HEK293T (cell line): ENCODE results near the gene RRP8.

Experiments used
- CTCF ChIA-PET: fragments of 350-600 bp; formaldehyde crosslinking; extraction: SDS; loops from one replicate; lab custom pipeline; 2021; ENCODE audit warnings: antibody characterized with exemption, inconsistent platforms; lab: Yijun Ruan, JAX
- POLR2A ChIA-PET: fragments of 350-600 bp; formaldehyde crosslinking; extraction: SDS; loops from one replicate; lab custom pipeline; 2020; ENCODE audit warnings: antibody characterized with exemption, inconsistent platforms; lab: Yijun Ruan, JAX
- DNase-seq: peaks from one replicate; pipeline ENCODE4 v3.0.0; 2012; ENCODE audit warnings: mixed read lengths; ENCODE audit errors: extremely low spot score
- ARNT ChIP-seq: fragments of 450-650 bp; IDR thresholded peaks from 2 replicates; pipeline ENCODE4 v1.6.1; 2017; ENCODE audit warnings: mild to moderate bottlenecking
- BHLHE40 ChIP-seq: fragments of 450-650 bp; IDR thresholded peaks from 2 replicates; pipeline ENCODE4 v1.6.1; 2016; ENCODE audit warnings: mild to moderate bottlenecking, moderate library complexity, borderline replicate concordance
- CTBP1 ChIP-seq: fragments of 450-650 bp; IDR thresholded peaks from 2 replicates; pipeline ENCODE4 v1.6.1; 2016; ENCODE audit warnings: borderline replicate concordance
- ELF4 ChIP-seq: fragments of 450-650 bp; IDR thresholded peaks from 2 replicates; pipeline ENCODE4 v1.6.1; 2017; ENCODE audit warnings: antibody characterized with exemption
- FOXA1 ChIP-seq: fragments of 450-650 bp; IDR thresholded peaks from 2 replicates; pipeline ENCODE4 v1.6.1; 2016; ENCODE audit warnings: mild to moderate bottlenecking
- FOXK2 ChIP-seq: fragments of 450-650 bp; IDR thresholded peaks from 2 replicates; pipeline ENCODE4 v1.6.1; 2016; ENCODE audit warnings: mild to moderate bottlenecking
- FOXM1 ChIP-seq: fragments of 450-650 bp; IDR thresholded peaks from 2 replicates; pipeline ENCODE4 v1.6.1; 2017; ENCODE audit warnings: mild to moderate bottlenecking, borderline replicate concordance
- HDGF ChIP-seq: fragments of 450-650 bp; IDR thresholded peaks from 2 replicates; pipeline ENCODE4 v1.6.1; 2017; ENCODE audit warnings: antibody characterized with exemption, borderline replicate concordance
- L3MBTL2 ChIP-seq: fragments of 450-650 bp; conservative IDR thresholded peaks from 2 replicates; pipeline ENCODE4 v1.6.1; 2016; ENCODE audit warnings: mild to moderate bottlenecking
- LEF1 ChIP-seq: fragments of 450-650 bp; IDR thresholded peaks from 2 replicates; pipeline ENCODE4 v1.6.1; 2017; ENCODE audit warnings: mild to moderate bottlenecking, borderline replicate concordance
- NFRKB ChIP-seq: fragments of 450-650 bp; IDR thresholded peaks from 2 replicates; pipeline ENCODE4 v1.6.1; 2016; ENCODE audit warnings: mild to moderate bottlenecking, moderate library complexity
- PKNOX1 ChIP-seq: fragments of 450-650 bp; IDR thresholded peaks from 2 replicates; pipeline ENCODE4 v1.6.1; 2016
- SP1 ChIP-seq: fragments of 450-650 bp; IDR thresholded peaks from 2 replicates; pipeline ENCODE4 v1.6.1; 2017
- SUZ12 ChIP-seq: fragments of 450-650 bp; IDR thresholded peaks from 2 replicates; pipeline ENCODE4 v1.6.1; 2016; ENCODE audit warnings: mild to moderate bottlenecking
- TARDBP ChIP-seq: fragments of 450-650 bp; IDR thresholded peaks from 2 replicates; pipeline ENCODE4 v1.6.1; 2016
- ZNF384 ChIP-seq: fragments of 450-650 bp; IDR thresholded peaks from 2 replicates; pipeline ENCODE4 v1.6.1; 2016

The RRP8 gene

DNA sequence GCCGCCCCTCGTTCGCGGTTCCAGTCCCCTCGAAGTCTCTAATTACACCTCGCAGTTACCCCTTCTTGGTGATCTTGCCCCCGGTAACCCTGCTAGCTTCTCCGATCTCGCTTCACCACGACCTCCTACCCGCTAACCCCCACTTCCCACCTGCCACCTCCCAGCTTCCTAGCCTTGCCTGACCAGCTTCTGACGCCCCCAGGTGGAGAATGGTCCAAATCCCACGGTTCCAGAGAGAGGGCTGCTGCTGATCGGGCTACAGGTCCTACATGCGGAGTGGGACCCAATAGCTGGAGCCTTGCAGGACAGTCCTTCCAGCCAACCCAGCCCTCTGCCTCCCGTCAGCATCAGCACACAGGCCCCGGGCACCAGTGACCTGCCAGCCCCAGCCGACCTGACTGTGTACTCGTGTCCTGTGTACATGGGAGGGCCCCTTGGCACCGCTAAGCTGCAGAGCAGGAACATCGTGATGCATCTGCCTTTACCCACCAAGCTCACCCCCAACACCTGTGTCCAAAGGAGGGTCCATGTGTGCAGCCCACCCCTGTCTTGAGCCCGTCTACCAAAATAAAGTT is 31.9 kb downstream of the RRP8 start:
- DNase-seq, result no peak
- ChIA-PET POLR2A (no interaction called here), CTCF (no interaction called here)
- TF ChIP-seq NFRKB (no peak), SUZ12 (no peak), ARNT (no peak), FOXA1 (no peak), TARDBP (no peak), BHLHE40 (no peak), L3MBTL2 (no peak), SP1 (no peak), FOXK2 (no peak), HDGF (no peak), PKNOX1 (no peak), LEF1 (no peak), FOXM1 (no peak), ELF4 (no peak), ZNF384 (no peak)

DNA sequence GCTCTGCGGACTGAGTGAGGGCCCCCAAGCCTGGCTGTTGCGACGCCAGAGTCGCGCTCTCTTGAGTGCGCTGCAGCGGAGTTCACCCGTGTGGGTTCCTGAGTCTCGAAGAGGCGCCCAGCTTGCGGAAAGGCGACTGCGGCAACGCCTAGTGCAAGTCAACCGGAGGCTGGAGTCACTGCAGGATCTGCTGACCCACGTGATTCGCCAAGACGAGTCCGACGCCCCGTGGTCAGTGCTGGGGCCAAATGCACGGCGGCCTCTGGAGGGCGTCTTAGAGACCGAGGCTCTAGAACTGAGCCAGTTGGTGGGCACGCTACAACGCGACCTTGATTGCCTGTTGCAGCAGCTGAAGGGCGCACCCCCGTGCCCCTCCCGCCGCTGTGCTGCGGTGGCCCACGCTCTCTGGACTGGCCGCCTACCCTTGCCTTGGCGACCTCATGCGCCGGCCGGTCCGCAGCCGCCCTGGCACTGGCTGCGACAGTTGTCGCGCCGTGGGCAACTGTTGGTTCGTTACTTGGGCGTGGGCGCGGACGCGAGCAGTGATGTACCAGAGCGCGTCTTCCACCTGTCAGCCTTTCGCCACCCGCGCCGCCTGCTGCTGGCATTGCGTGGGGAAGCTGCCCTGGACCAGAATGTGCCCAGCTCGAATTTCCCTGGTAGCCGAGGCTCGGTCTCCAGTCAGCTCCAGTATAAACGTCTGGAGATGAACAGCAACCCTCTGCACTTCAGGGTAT is 32.6 kb downstream of the RRP8 start:
- TF ChIP-seq TARDBP (no peak), SUZ12 (no peak), PKNOX1 (no peak), FOXA1 (no peak), L3MBTL2 (no peak), ARNT (no peak), ZNF384 (no peak), BHLHE40 (no peak), NFRKB (no peak), HDGF (no peak), CTBP1 (no peak), SP1 (no peak), LEF1 (no peak)
- CTCF ChIA-PET, result no interaction called here
- no peak for DNase-seq
- POLR2A ChIA-PET, result interaction anchor here (1.2 kb wide), 1 partner anchor 32 kb away, joined by 3 read pairs; no protein-coding TSS in a partner anchor

DNA sequence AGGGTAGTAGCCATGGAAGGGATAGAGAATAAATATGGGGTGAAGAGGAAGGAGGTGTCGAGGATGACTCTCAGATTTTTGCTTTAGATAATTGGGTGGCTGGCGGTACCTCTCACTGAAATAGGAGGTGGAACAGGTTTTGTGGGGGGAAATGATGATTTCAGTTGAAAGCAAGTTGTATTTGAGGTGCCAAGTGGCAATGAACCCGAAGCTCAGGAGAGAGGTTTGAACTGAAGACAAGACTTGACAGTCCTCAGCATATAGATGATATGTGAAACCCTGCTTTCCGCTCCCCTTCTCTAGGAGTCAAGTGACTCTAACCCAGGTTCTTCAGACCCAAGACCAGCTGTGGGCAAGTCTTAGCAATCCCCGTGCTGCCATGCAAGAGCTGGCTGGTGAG is 33.7 kb downstream of the RRP8 start:
- DNase-seq, result no peak
- ChIA-PET POLR2A (interaction anchor here (1.2 kb wide), 1 partner anchor 33 kb away, joined by 3 read pairs; no protein-coding TSS in a partner anchor), CTCF (interaction anchor here (0.6 kb wide), 1 partner anchor 1330 kb away, joined by 3 read pairs; no protein-coding TSS in a partner anchor)
- TF ChIP-seq FOXA1 (no peak), SUZ12 (no peak)

DNA sequence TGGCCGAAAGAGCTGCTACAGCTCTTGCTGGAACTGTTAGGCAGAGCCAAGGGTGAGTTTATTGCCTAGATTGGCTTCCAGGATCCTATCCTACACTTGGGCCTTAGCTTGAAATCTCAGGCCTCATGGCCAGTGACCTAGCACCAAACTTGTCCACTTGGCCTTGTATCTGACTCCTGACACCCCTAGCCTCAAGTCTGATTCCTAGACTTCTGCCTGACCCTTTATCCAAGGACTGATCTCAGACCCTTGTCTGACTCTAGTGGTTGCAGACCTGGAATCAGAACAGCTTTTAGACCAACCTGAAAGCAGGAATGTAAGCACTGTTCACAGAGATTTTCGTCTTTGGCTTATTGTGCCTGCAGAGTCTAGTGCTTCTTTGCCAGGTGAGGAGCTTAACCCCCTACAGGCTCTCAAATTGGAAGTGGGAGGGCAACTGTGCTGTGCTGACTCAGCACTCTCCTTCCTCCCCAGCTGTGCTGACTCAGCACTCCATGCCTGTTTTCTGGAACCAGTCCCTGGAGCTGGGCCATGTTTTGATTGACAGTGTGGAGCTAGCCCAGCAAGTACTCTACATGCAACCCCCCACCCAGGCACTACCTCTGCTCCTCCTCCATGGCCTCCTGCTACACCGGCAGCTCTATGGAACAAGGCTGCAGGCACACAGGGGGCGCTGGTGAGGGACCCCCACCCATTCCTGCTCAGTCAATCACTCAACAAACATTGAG is 35.1 kb downstream of the RRP8 start:
- ChIA-PET POLR2A (no interaction called here), CTCF (interaction anchor here (1.2 kb wide), 1 partner anchor 138 kb away, joined by 4 read pairs; no protein-coding TSS in a partner anchor)
- DNase-seq, result no peak
- TF ChIP-seq PKNOX1, result peak; percentile 73
- TF ChIP-seq FOXM1, result no peak

GRCh38 chr11:6567371-6567745 is 36.1 kb downstream of the RRP8 start:
- DNase-seq, result no peak
- ChIA-PET CTCF (interaction anchor here (1.2 kb wide), 1 partner anchor 139 kb away, joined by 4 read pairs; no protein-coding TSS in a partner anchor), POLR2A (no interaction called here)
- TF ChIP-seq FOXK2, result no peak
- TF ChIP-seq PKNOX1, result no peak
- TF ChIP-seq LEF1, result no peak
- TF ChIP-seq ZNF384, result no peak
- TF ChIP-seq HDGF, result no peak
- no peak for TF ChIP-seq ARNT
- TF ChIP-seq NFRKB, result no peak
- TF ChIP-seq FOXA1, result no peak
- TF ChIP-seq SP1, result no peak
- no peak for TF ChIP-seq BHLHE40
- no peak for TF ChIP-seq L3MBTL2
- no peak for TF ChIP-seq FOXM1
